IMR-90 (cell line): Measurements from ENCODE around the gene PIGZ. TPM values are rescaled to one million over a fixed set of nuclear protein-coding genes. Genes with fewer than 3 reads are reported as not detected.
"Not testable (repeated sequence)": the region's sequence is repeated elsewhere in the genome, so short reads cannot be mapped to it uniquely, and the experiment has no call there.

Source experiments
- ATAC-seq: fragments of 200-7000 bp; cut with Tn5 transposase; 2 replicates; pipeline ENCODE4 v1.9.1; 2020; ENCODE audit warnings: low read depth, mild to moderate bottlenecking, moderate library complexity
- BruUV-seq: library from RNA; stranded (reverse); fragments of 400-500 nt; replicated peaks from 2 replicates; lab custom pipeline; 2021; lab: Mats Ljungman, UMichigan
- CTCF ChIA-PET: fragments of 300-600 bp; formaldehyde crosslinking; extraction: SDS; loops from one replicate; lab custom pipeline; 2021; ENCODE audit warnings: antibody characterized with exemption; lab: Yijun Ruan, JAX
- POLR2A ChIA-PET: fragments of 300-600 bp; sonication (Branson Sonifier 250); formaldehyde crosslinking; loops from one replicate; lab custom pipeline; 2022; ENCODE audit warnings: antibody characterized with exemption; ENCODE audit not compliant: unreplicated experiment; lab: Charles Lee
- DNase-seq: peaks from one replicate; pipeline ENCODE4 v3.0.0; 2013
- H2AFZ ChIP-seq: replicated peaks from 2 replicates; pipeline ENCODE3; 2013; ENCODE audit warnings: low read length, mild to moderate bottlenecking; ENCODE audit not compliant: poor library complexity
- H2AK5ac ChIP-seq: 2 replicates; pipeline ENCODE4 v1.6.1; 2013; ENCODE audit warnings: low read depth, low read length, inconsistent platforms
- H2AK9ac ChIP-seq: replicated peaks from 2 replicates; pipeline ENCODE3; 2013; ENCODE audit warnings: mild to moderate bottlenecking, low read depth, low read length, moderate library complexity; ENCODE audit not compliant: poor library complexity
- H2BK120ac ChIP-seq: 2 replicates; pipeline ENCODE4 v1.6.1; 2013; ENCODE audit warnings: low read depth, low read length, inconsistent platforms
- H2BK15ac ChIP-seq: 3 replicates; pipeline ENCODE4 v1.6.1; 2013; ENCODE audit warnings: low read depth, low read length, inconsistent platforms
- H2BK20ac ChIP-seq: 2 replicates; pipeline ENCODE4 v1.6.1; 2013; ENCODE audit warnings: low read depth, mild to moderate bottlenecking, inconsistent platforms, low read length, moderate library complexity
- H2BK5ac ChIP-seq: 2 replicates; pipeline ENCODE4 v1.6.1; 2013; ENCODE audit warnings: mild to moderate bottlenecking, low read depth, low read length, inconsistent platforms; ENCODE audit not compliant: poor library complexity, severe bottlenecking
- H3K14ac ChIP-seq: replicated peaks from 2 replicates; pipeline ENCODE4 v1.6.1; 2013; ENCODE audit warnings: low read depth, low read length, inconsistent platforms
- H3K18ac ChIP-seq: 2 replicates; pipeline ENCODE4 v1.6.1; 2013; ENCODE audit warnings: low read depth, low read length, control low read depth
- H3K23ac ChIP-seq: 2 replicates; pipeline ENCODE4 v1.6.1; 2013; ENCODE audit warnings: low read depth, low read length, inconsistent platforms
- H3K27ac ChIP-seq: 2 replicates; pipeline ENCODE4 v1.5.1; 2013; ENCODE audit warnings: mild to moderate bottlenecking, control low read depth, low read length; ENCODE audit not compliant: insufficient read depth
- H3K27me3 ChIP-seq: 2 replicates; pipeline ENCODE4 v1.6.1; 2013; ENCODE audit warnings: low read length; ENCODE audit not compliant: control insufficient read depth, insufficient read depth
- H3K36me3 ChIP-seq: 2 replicates; pipeline ENCODE4 v1.6.1; 2013; ENCODE audit warnings: low read length, mixed read lengths; ENCODE audit not compliant: control insufficient read depth, insufficient read depth
- H3K4ac ChIP-seq: 2 replicates; pipeline ENCODE4 v1.6.1; 2013; ENCODE audit warnings: low read depth, low read length, inconsistent platforms
- H3K4me1 ChIP-seq: 2 replicates; pipeline ENCODE4 v1.6.1; 2013; ENCODE audit warnings: low read length, mixed read lengths; ENCODE audit not compliant: control insufficient read depth, insufficient read depth
- H3K4me2 ChIP-seq: 2 replicates; pipeline ENCODE4 v1.6.1; 2013; ENCODE audit warnings: low read depth, mild to moderate bottlenecking, control low read depth, low read length, moderate library complexity
- H3K4me3 ChIP-seq: 2 replicates; pipeline ENCODE4 v1.5.1; 2013; ENCODE audit warnings: low read depth, mild to moderate bottlenecking, control low read depth, low read length, moderate library complexity; ENCODE audit not compliant: insufficient read depth
- H3K56ac ChIP-seq: 2 replicates; pipeline ENCODE4 v1.6.1; 2013; ENCODE audit warnings: low read length, inconsistent platforms; ENCODE audit not compliant: insufficient read depth; ENCODE audit errors: extremely low read depth
- H3K79me1 ChIP-seq, 2 experiments: 2 replicates each; pipeline ENCODE4 v1.6.1; 2013; ENCODE audit warnings: low read length in 2 of 2, inconsistent platforms in 1 of 2, low read depth in 1 of 2
- H3K9ac ChIP-seq: 2 replicates; pipeline ENCODE4 v1.6.1; 2013; ENCODE audit warnings: low read depth, low read length, control low read depth
- H3K9me1 ChIP-seq: 2 replicates; pipeline ENCODE4 v1.6.1; 2013; ENCODE audit warnings: low read length, inconsistent platforms; ENCODE audit not compliant: insufficient read depth
- H3K9me3 ChIP-seq: 2 replicates; pipeline ENCODE4 v1.6.1; 2013; ENCODE audit warnings: low read length; ENCODE audit not compliant: control insufficient read depth, insufficient read depth
- H4K20me1 ChIP-seq: 2 replicates; pipeline ENCODE4 v1.6.1; 2013; ENCODE audit warnings: low read length, inconsistent platforms; ENCODE audit not compliant: insufficient read depth
- H4K5ac ChIP-seq: 2 replicates; pipeline ENCODE4 v1.6.1; 2013; ENCODE audit warnings: mild to moderate bottlenecking, low read depth, low read length, control low read depth
- H4K8ac ChIP-seq, 2 experiments: 2 replicates each; pipeline ENCODE4 v1.6.1; 2013; ENCODE audit warnings: low read depth in 2 of 2, low read length in 2 of 2, control low read depth in 1 of 2, inconsistent platforms in 1 of 2
- H4K91ac ChIP-seq: 2 replicates; pipeline ENCODE4 v1.6.1; 2013; ENCODE audit warnings: low read depth, low read length, inconsistent platforms; ENCODE audit not compliant: insufficient read depth
- WGBS, 2 experiments: methylation state at CpG; one replicate each; pipeline versions ENCODE4 v1.1.5 to v1.1.7; 2013; ENCODE audit warnings: missing lambda C conversion rate in 2 of 2; ENCODE audit not compliant: insufficient read length in 1 of 2; ENCODE audit errors: extremely low coverage in 2 of 2; 5-methylcytosine and 5-hydroxymethylcytosine counted together
- dilution Hi-C: fragments of 300-500 bp; cut with HindIII; formaldehyde crosslinking; loops from one replicate; pipeline ENCODE4 v1.14.3; 2018; ENCODE audit warnings: low sequenced_read_pairs; ENCODE audit not compliant: unreplicated experiment
- in situ Hi-C: fragments of 300-500 bp; cut with MboI; formaldehyde crosslinking; loops from 3 replicates; pipeline ENCODE4 v1.14.3; 2019; ENCODE audit warnings: low sequenced_read_pairs, inconsistent platforms, mixed read lengths
- intact Hi-C: fragments of 100-400 bp; cut with micrococcal nuclease; formaldehyde crosslinking; loops from 2 replicates; pipeline ENCODE4 v1.10.0; 2022
- polyA plus RNA-seq, 3 experiments: library from polyadenylated mRNA; depleted of rRNA; stranded (reverse); fragments of >200 nt; gene quantifications; 2 replicates each; pipeline ENCODE4 v1.2.3, GENCODE V29; 2012; ENCODE audit warnings: low replicate concordance in 1 of 3
- total RNA-seq: library from RNA; depleted of rRNA; stranded (reverse); fragments of >200 nt; gene quantifications from 2 replicates; pipeline ENCODE4 v1.2.3, GENCODE V29; 2012

PIGZ gene
- total and polyA plus RNA-seq, 2 of the 4 experiments (the other 2 are of a cell fraction): 0.18 to 0.86 TPM

GRCh38 chr3:196944037-196944790, 24.4 kb downstream of the PIGZ start:
- H3K4me1 ChIP-seq, H4K8ac ChIP-seq, H2AK5ac ChIP-seq, H2AK9ac ChIP-seq, H3K23ac ChIP-seq, POLR2A ChIA-PET, H3K27ac ChIP-seq, in situ Hi-C loops, CTCF ChIA-PET, H3K9me1 ChIP-seq, H3K36me3 ChIP-seq, H3K4me3 ChIP-seq, H3K14ac ChIP-seq, H2BK120ac ChIP-seq, H3K56ac ChIP-seq, H3K18ac ChIP-seq, dilution Hi-C loops, H2BK5ac ChIP-seq, H3K4me2 ChIP-seq, H4K91ac ChIP-seq, H2AFZ ChIP-seq, H2BK20ac ChIP-seq, DNase-seq, H3K9me3 ChIP-seq, H3K4ac ChIP-seq, BruUV-seq, H3K9ac ChIP-seq, H4K5ac ChIP-seq, H3K27me3 ChIP-seq, ATAC-seq, H2BK15ac ChIP-seq: not testable (repeated sequence)
- intact Hi-C loops: loop anchor here (5.0 to 10.0 kb wide), 3 partner anchors 77 to 339 kb away; partner anchors contain the start of gene SENP5
- peaks cover 4 to 37% of the 10 kb centered on the region in 2 experiments; a peak in 3 of 4 replicates for H3K79me1 ChIP-seq
- peaks cover 18% of the 10 kb centered on the region for H4K20me1 ChIP-seq
- WGBS, 2 experiments: 94% methylated on average over 4 of the region's 14 CpGs; no CpG with 5 or more reads in 1 of the 2 experiments
